Activated T-helper 1 cell treated with anti-CD3 and anti-CD28 coated beads, Interleukin-2, amount 50 U/mL, for 16 hours (primary cell): ENCODE data around the gene METRN.
"Not testable (repeated sequence)": the region's sequence is repeated elsewhere in the genome, so short reads cannot be mapped to it uniquely, and the experiment has no call there.

Source experiments
- DNase-seq, 2 donors: peaks; one replicate each; pipeline ENCODE4 v3.0.0-alpha.2; 2020; ENCODE audit warnings: low read depth in 1 of 2, low spot score in 1 of 2

METRN gene

DNA sequence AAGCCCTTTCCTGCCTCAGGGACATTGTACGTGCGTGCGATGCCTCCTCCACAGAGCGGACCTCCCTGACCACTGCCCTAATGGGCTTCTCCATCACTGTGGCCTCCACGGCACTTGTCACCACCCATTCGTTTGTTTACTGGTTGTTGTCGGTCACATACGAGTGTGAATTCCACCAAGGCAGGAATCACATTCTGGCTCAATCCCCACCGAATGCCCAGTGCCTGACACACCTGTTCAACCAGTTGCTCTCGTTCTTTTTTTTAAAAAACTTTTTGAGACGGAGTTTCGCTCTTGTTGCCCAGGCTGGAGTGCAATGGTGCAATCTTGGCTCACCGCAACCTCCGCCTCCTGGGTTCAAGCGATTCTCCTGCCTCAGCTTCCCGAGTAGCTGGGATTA, 23.7 kb upstream of the METRN start:
- not testable (repeated sequence) for DNase-seq

- no peak for DNase-seq
Observed at GRCh38 chr16:692356-693108, 22.4 kb upstream of the METRN start.

DNA sequence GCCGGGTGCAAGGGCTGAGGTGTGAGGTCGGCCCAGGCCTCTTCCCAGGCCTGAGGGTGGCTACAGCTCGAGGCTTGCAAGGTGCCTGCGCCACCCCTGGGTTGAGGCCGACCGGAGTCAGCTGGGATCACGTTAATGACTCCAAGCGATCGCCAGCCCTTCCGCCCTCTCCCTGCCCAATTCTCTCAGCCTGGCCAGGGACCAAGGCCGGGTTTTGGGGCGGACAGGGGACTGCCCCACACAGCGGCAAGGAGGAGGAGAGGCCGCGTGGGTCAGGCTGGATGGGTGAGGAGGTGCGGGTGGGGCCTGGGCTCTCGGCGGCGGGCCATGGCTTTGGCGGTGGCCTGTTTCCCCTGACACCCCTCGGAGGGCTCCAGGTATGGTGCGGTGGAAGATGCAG, 21.6 kb upstream of the METRN start:
- no peak for DNase-seq

DNA sequence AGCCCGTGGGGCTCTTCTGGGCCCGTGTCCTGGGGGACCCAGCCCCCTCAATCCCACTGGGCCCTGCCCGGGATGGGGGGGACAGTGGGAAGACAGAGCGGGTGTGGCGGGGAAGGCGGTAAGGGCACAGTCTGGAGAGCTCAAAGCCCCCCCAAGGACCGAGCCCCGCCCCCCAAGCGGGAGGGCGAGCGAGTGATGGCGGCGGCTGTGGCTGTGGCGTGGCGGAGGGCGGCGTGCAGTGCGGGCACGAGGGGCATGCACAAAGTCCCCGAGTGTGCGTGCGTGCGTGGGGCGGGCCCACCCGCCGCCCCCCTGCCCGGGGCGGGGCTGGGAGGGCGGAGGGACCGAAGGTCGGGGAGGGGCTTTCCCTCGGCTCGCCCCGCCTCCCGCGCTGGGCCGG, 21.2 kb upstream of the METRN start:
- no peak for DNase-seq

DNA sequence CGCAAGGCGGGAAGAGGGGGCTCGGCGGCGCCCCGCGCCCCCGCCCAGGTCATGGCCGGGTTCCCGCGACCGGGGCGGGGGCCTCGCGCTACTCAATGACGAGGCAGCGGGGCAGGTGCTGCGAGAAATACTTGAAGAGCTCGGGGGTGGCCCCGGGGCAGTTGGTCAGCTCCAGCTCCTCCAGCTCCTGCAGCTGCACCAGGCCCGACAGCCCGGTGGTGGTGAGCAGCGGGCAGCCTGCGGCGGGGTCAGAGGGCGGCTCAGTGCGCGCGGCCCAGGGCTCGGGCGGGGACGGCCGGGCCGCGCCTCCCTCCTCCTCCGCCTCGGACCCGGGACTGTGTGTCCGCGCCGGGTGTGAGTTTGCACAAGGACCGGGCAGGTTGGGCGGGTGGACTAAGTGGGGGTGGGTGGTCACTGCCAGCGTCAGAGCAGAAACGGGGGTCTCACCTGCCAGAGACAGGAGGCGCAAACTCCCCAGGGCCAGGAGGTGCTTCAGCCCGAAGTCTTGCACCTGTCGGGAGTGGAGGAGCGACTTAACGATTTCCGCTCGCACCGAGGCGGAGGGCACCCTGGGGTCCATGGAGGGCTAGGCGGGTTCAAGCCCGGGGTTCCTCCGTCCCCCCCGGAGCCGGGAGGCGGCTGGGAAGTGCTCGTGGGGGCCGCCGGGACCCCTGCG, 20.6 kb upstream of the METRN start:
- DNase-seq, result no peak

DNA sequence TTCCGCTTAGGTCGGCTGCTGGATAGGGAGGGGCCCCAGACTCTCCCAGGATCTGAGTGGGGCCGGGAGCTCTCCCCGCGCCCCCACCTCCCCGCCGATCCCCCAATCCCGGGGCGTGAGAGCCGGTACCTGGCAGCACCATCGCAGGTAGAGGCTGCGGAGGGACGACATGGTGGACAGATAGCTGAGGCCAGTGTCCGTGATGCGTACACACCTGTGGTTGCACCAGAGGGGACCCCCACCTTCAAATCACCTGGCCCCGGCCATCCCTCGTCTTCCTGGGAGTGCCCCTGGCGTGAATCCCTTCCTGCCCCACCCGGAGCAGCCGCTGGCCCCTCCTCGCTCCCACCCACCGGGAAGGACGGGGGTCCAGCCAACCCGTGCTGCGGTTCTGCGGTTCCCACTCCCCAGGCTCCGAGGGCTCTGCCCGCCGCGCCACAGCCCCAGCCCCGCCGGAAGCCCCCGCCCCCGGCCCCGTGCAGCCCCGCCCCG, 20.0 kb upstream of the METRN start:
- no peak for DNase-seq

DNA sequence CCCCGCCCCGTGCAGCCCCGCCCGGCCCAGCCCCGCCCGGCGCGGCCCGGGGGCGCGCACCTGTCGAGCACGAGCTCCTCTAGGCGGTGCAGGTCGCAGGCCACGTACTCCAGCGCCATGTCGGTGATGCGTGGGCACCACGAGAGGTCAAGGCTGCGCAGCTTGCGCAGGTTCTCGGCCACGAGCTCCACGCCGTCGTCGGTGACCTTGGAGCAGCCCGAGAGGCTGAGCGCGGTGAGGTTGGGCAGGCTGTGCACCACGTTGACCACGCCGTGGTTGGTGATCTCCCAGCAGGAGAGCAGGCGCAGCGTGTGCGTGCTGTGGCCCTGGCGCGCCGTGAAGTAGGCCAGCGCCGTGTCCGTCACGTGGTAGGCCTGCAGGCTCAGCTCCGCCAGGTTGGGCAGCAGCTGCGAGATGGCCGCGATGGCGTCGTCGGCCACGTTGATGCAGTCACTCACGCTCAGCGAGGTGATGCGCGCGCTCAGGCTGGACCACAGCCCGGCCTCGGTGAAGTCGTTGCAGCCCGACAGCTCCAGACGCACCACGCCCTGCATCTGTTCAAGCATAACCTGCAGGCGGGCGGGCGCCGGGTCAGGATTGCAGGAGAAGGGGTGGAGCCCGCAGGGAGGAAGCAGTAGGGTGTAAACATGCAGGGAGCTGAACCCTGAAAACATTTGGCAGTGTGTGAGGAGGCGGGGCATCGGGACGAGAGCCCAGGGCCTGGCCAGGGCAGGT, 19.4 kb upstream of the METRN start:
- peak; percentile 45 to 66 for DNase-seq

GRCh38 chr16:698911-699671, 15.8 kb upstream of the METRN start:
- no peak for DNase-seq

GRCh38 chr16:700684-701584, 14.0 kb upstream of the METRN start:
- no peak for DNase-seq

GRCh38 chr16:702341-702740, 12.6 kb upstream of the METRN start:
- no peak for DNase-seq

GRCh38 chr16:703406-703805, 11.5 kb upstream of the METRN start:
- DNase-seq, result no peak

DNA sequence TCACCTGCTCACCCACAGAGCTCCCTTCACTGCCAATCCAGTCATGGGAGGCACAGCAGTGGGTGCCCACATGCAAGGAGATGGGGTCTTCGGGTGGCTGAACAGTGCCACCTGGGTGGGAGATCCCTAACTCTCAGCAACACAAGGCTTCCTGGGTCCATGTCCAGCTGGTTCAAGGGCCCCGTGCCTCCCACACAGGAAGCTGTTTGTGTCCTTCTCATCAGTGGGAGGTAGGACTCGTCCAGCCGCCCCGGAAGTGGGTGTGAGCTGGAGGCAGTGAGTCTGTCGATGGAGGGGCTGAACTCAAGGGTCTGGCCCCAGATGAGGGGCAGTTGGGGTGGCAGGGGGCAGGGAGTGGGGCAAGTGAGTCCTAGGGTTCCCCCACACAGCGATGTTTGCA, 10.9 kb upstream of the METRN start:
- no peak for DNase-seq

GRCh38 chr16:704552-705380, 10.2 kb upstream of the METRN start:
- DNase-seq, result no peak

DNA sequence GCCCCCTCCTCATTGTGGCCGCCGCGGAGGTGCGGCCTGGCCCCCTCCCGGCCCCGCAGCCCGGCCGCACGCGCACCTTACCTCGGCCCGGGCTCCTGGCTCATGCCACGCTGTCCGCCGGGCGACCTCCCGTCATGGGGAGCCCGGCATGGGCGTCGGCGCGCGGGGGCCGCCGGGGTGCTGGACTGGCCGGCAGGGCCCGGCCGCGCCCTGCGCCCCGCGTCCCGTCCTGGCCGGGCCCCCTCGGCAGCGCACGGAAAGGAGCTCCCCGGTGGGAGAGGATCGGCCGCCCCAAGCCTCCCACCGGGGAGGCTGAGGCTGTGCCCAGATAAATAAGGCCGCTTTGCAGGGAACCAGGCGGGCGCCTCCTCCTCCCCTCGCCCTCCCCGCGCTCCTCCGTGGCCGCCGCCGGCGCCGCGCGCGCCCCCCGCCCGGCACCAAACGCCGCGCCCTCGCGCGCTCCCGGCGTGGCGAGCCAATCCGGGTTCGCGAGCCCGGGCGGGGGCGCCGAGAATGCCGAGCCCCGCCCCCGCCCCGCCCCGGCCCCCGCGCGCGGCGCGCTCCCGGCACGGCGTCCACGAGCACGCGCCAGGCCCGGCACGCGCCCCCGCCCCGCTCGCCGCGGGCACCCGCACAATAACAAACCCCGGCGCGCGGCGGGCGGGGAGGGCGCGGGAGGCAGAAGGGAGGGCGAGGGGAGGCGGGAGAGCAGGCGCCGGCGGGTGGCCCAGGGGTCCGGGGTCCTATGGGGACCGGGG, 9.3 kb upstream of the METRN start, which contains the start of gene FBXL16:
Gene FBXL16, minus strand, starts transcription at position 371 of the 758 bp plus-strand sequence. CDS start 8,396 bp downstream, outside the sequence.
- DNase-seq, result no peak

GRCh38 chr16:706189-707061, 8.5 kb upstream of the METRN start:
- no peak for DNase-seq

- DNase-seq, result no peak
Observed at GRCh38 chr16:707062-707538, 7.8 kb upstream of the METRN start.

DNA sequence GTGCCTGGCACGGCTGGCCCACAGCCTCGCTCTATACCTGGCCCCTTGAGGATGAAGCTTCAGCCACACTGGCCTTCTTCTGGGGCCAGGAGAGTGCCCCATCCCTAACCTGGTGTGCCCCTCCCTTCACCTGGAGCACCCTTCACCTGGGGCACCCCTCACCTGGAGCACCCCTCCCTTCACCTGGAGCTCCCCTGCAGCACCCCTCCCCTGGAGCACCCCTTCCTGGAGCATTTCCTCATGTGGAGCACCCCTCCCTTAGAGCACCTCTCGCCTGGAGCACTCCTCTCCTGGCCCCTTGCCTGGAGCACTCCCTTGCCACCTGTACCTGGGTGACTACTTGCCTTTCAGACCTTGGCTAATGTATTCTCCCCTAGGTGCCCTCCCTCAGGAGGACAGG, 6.9 kb upstream of the METRN start:
- no peak for DNase-seq
